ENCODE results near the gene PPP2R2B.

The PPP2R2B gene

DNA sequence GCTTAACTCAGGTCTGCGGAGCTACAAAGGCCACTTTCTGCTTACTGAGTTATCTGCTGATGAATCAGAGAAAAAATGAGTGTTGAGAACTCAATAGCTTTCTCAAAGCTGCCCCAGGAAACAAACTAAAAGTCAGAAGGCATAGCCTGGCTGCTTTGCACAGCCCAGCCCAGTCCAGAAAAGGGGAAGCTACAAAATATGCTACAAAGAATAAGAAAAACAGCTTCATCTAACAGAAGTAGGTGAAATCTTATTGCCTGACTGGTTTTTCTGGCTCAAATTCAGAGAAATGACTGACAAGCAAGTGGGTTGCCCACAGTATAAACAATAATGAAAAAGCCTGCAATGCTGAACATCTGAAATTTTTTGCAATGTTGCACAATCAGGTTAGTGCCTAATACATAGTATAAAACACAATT is 156.2 kb downstream of the PPP2R2B start:
- Histone ChIP-seq H3K36me3 (ENCODE audit: control insufficient read depth, insufficient read depth, low read length) (no peaks in the 10 kb centered on the region), H3K27ac (no peak overlapping the region), H3K79me2 (no peaks in the 10 kb centered on the region), H3K4me2 (ENCODE audit: low read length) (no peak overlapping the region), H3K4me3 (ENCODE audit: low read depth, low read length) (no peak overlapping the region), H3K9me3 (ENCODE audit: control insufficient read depth, low read length) (no peaks in the 10 kb centered on the region), H2AFZ (no peak overlapping the region), H3K4me1 (peaks cover 14% of the 10 kb centered on the region), H3K9ac (no peak overlapping the region), H3K27me3 (ENCODE audit: control insufficient read depth, insufficient read depth, low read length) (no peaks in the 10 kb centered on the region)
- TF ChIP-seq, protein P1, sequence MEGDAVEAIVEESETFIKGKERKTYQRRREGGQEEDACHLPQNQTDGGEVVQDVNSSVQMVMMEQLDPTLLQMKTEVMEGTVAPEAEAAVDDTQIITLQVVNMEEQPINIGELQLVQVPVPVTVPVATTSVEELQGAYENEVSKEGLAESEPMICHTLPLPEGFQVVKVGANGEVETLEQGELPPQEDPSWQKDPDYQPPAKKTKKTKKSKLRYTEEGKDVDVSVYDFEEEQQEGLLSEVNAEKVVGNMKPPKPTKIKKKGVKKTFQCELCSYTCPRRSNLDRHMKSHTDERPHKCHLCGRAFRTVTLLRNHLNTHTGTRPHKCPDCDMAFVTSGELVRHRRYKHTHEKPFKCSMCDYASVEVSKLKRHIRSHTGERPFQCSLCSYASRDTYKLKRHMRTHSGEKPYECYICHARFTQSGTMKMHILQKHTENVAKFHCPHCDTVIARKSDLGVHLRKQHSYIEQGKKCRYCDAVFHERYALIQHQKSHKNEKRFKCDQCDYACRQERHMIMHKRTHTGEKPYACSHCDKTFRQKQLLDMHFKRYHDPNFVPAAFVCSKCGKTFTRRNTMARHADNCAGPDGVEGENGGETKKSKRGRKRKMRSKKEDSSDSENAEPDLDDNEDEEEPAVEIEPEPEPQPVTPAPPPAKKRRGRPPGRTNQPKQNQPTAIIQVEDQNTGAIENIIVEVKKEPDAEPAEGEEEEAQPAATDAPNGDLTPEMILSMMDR (IDR thresholded peaks at IDR 0.05): no peak

- Histone ChIP-seq H3K9ac (no peak overlapping the region), H3K27ac (no peak overlapping the region), H3K4me2 (ENCODE audit: low read length) (no peak overlapping the region), H3K79me2 (no peaks in the 10 kb centered on the region), H2AFZ (no peak overlapping the region), H3K4me3 (ENCODE audit: low read depth, low read length) (no peak overlapping the region), H3K4me1 (peaks cover 14% of the 10 kb centered on the region), H3K9me3 (ENCODE audit: control insufficient read depth, low read length) (no peaks in the 10 kb centered on the region), H3K27me3 (ENCODE audit: control insufficient read depth, insufficient read depth, low read length) (no peaks in the 10 kb centered on the region), H3K36me3 (ENCODE audit: control insufficient read depth, insufficient read depth, low read length) (no peaks in the 10 kb centered on the region)
- TF ChIP-seq, protein P1 (IDR thresholded peaks at IDR 0.05): no peak
Observed at GRCh38 chr5:146721073-146721815, 157.3 kb downstream of the PPP2R2B start.

DNA sequence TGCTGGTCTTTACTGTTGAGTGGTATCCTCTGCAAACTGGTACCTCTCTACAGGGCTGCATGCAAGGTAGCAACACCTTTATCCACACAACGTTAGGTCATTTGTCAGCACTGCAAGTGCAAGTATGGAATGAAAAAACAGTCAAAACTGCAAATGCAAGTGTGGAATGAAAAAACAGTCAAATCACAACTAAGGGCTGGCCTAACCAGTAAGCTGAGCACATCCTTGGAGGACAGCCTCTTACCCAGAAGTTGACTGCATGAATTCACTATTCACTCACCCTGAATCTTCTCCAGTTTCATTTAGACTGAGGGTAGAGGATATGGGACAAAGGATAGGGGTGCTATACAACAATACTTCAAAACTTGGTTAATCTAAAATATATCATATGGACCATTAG is 158.4 kb downstream of the PPP2R2B start:
- no peak overlapping the region for H3K27ac ChIP-seq
- H3K27me3 ChIP-seq (ENCODE audit: control insufficient read depth, insufficient read depth, low read length): no peaks in the 10 kb centered on the region
- no peak overlapping the region for H2AFZ ChIP-seq
- H3K4me3 ChIP-seq (ENCODE audit: low read depth, low read length): no peak overlapping the region
- H3K36me3 ChIP-seq (ENCODE audit: control insufficient read depth, insufficient read depth, low read length): no peaks in the 10 kb centered on the region
- no peaks in the 10 kb centered on the region for H3K9me3 ChIP-seq (ENCODE audit: control insufficient read depth, low read length)
- no peak overlapping the region for H3K9ac ChIP-seq
- no peak overlapping the region for H3K4me2 ChIP-seq (ENCODE audit: low read length)
- H3K4me1 ChIP-seq: peaks cover 14% of the 10 kb centered on the region
- no peaks in the 10 kb centered on the region for H3K79me2 ChIP-seq
- TF ChIP-seq, protein P1 (IDR thresholded peaks at IDR 0.05): no peak

DNA sequence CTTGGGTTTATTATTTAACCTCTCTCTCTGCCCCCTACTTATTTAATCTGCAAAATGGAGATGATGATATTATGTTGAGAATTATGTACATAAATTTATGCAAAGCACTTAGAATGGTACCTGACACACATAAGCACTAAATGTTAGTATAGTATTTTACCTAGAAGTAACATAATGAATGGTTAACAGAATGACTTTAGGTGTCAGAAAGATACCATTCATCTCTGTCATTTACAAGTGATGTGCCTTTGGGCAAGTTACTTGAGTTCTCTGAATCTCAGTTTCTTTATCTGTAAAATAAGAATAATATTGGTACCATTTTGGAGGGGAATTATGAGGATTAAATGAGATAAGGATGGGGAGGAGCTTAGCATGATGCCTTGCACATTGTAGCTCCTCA is 159.4 kb downstream of the PPP2R2B start:
- TF ChIP-seq, protein P1 (IDR thresholded peaks at IDR 0.05): no peak
- Histone ChIP-seq H3K4me2 (ENCODE audit: low read length) (no peak overlapping the region), H3K27me3 (ENCODE audit: control insufficient read depth, insufficient read depth, low read length) (no peaks in the 10 kb centered on the region), H2AFZ (no peak overlapping the region), H3K9ac (no peak overlapping the region), H3K9me3 (ENCODE audit: control insufficient read depth, low read length) (no peaks in the 10 kb centered on the region), H3K4me3 (ENCODE audit: low read depth, low read length) (no peak overlapping the region), H3K36me3 (ENCODE audit: control insufficient read depth, insufficient read depth, low read length) (no peaks in the 10 kb centered on the region), H3K27ac (no peak overlapping the region), H3K79me2 (no peaks in the 10 kb centered on the region), H3K4me1 (peaks cover 14% of the 10 kb centered on the region)

- Histone ChIP-seq H3K4me2 (ENCODE audit: low read length) (no peak overlapping the region), H3K4me3 (ENCODE audit: low read depth, low read length) (no peak overlapping the region), H3K27ac (no peak overlapping the region), H3K9me3 (ENCODE audit: control insufficient read depth, low read length) (no peaks in the 10 kb centered on the region), H3K36me3 (ENCODE audit: control insufficient read depth, insufficient read depth, low read length) (no peaks in the 10 kb centered on the region), H3K27me3 (ENCODE audit: control insufficient read depth, insufficient read depth, low read length) (no peaks in the 10 kb centered on the region), H3K4me1 (peaks cover 14% of the 10 kb centered on the region), H3K9ac (no peak overlapping the region), H3K79me2 (no peaks in the 10 kb centered on the region), H2AFZ (no peak overlapping the region)
- TF ChIP-seq, protein P1 (IDR thresholded peaks at IDR 0.05): no peak
Observed at GRCh38 chr5:146718609-146719008, 159.9 kb downstream of the PPP2R2B start.

All from parathyroid adenoma (tissue), 2 donors.